HepG2 (cell line): ENCODE results near the gene TACC2. TPM values are rescaled to one million over a fixed set of nuclear protein-coding genes. Genes with fewer than 3 reads are reported as not detected.

ENCODE experiments used
- ATAC-seq: fragments of 200-7000 bp; cut with Tn5 transposase; 3 replicates; pipeline ENCODE4 v1.9.1; 2020; ENCODE audit warnings: mild to moderate bottlenecking, moderate library complexity
- BruUV-seq: library from RNA; stranded (reverse); fragments of 400-500 nt; replicated peaks from 2 replicates; lab custom pipeline; 2021; lab: Mats Ljungman, UMichigan
- CTCF ChIA-PET: fragments of 300-600 bp; formaldehyde crosslinking; extraction: SDS; loops from one replicate; lab custom pipeline; 2021; ENCODE audit warnings: low total read pairs, inconsistent platforms, low intra/inter-chr PET ratio; lab: Yijun Ruan, JAX
- POLR2A ChIA-PET: fragments of 350-600 bp; sonication (Branson Sonifier 250); formaldehyde crosslinking; loops from one replicate; lab custom pipeline; 2020; ENCODE audit warnings: antibody characterized with exemption, inconsistent platforms; lab: Yijun Ruan, JAX
- DNase-seq: peaks from one replicate; pipeline ENCODE4 v3.0.0-alpha.2; 2015; ENCODE audit warnings: low spot score
- FAIRE-seq: peaks from 3 replicates; lab custom pipeline; 2011; peaks lifted over from hg19 to GRCh38; lab: Jason Lieb, UNC
- H2AFZ ChIP-seq: one replicate; pipeline ENCODE4 v1.6.1; 2011; ENCODE audit warnings: low read length, inconsistent platforms
- H3K27ac ChIP-seq: fragments of 300-600 bp; 3 replicates; pipeline ENCODE4 v1.8.0; 2011; ENCODE audit warnings: mixed run types, mild to moderate bottlenecking, mixed read lengths, low read length, inconsistent platforms; ENCODE audit not compliant: insufficient read depth; ENCODE audit errors: extremely low read length
- H3K27me3 ChIP-seq, 2 experiments: fragments of 200-600 bp in 1 of 2; 2 replicates in 1 of 2; 3 replicates in 1 of 2; pipeline versions ENCODE4 v1.6.0 to v1.8.0; 2011; ENCODE audit warnings: low read length in 2 of 2, mild to moderate bottlenecking in 2 of 2, moderate library complexity in 2 of 2, inconsistent platforms in 1 of 2; ENCODE audit not compliant: insufficient read depth in 2 of 2, control insufficient read depth in 1 of 2
- H3K36me3 ChIP-seq, 2 experiments: fragments of 200-600 bp in 1 of 2; replicated peaks in 1 of 2; 2 replicates in 1 of 2; 3 replicates in 1 of 2; pipeline versions ENCODE4 v1.5.1 to v1.8.0; 2011; ENCODE audit warnings: low read length in 2 of 2, inconsistent platforms in 1 of 2; ENCODE audit not compliant: insufficient read depth in 2 of 2, control insufficient read depth in 1 of 2
- H3K4me1 ChIP-seq: 2 replicates; pipeline ENCODE4 v1.5.1; 2012; ENCODE audit warnings: low read length, inconsistent platforms; ENCODE audit not compliant: insufficient read depth
- H3K4me2 ChIP-seq: 2 replicates; pipeline ENCODE4 v1.6.0; 2011; ENCODE audit warnings: low read depth, low read length, inconsistent platforms
- H3K4me3 ChIP-seq, 3 experiments: fragments of 200-600 bp in 1 of 3; sonication (generic), shearing (Covaris generic) in 1 of 3; replicated peaks in 1 of 3; 2 replicates each; pipeline ENCODE4 v1.5.1; 2011 to 2016; ENCODE audit warnings: low read length in 3 of 3, inconsistent platforms in 2 of 3, low read depth in 2 of 3, mild to moderate bottlenecking in 2 of 3, control low read depth in 1 of 3, mixed read lengths in 1 of 3; ENCODE audit not compliant: insufficient read depth in 1 of 3
- H3K79me2 ChIP-seq: one replicate; pipeline ENCODE4 v1.6.1; 2011; ENCODE audit warnings: low read length, inconsistent platforms; ENCODE audit not compliant: insufficient read depth
- H3K9ac ChIP-seq: 2 replicates; pipeline ENCODE4 v1.6.0; 2011; ENCODE audit warnings: mild to moderate bottlenecking, low read depth, low read length, inconsistent platforms; ENCODE audit not compliant: insufficient read depth
- H3K9me3 ChIP-seq: 2 replicates; pipeline ENCODE4 v1.5.1; 2012; ENCODE audit warnings: mild to moderate bottlenecking, low read length
- H4K20me1 ChIP-seq: 2 replicates; pipeline ENCODE4 v1.6.0; 2011; ENCODE audit warnings: inconsistent platforms, mild to moderate bottlenecking, low read length, moderate library complexity; ENCODE audit not compliant: insufficient read depth
- GLI4 ChIP-seq: sonication (generic); formaldehyde crosslinking; IDR thresholded peaks from 2 replicates; pipeline ENCODE4 v1.5.1; 2020; ENCODE audit warnings: missing genetic modification reagents, mild to moderate bottlenecking, moderate library complexity, borderline replicate concordance
- MTA1 ChIP-seq: sonication (generic); formaldehyde crosslinking; IDR thresholded peaks from 2 replicates; pipeline ENCODE4 v1.4.0; 2020; ENCODE audit warnings: missing genetic modification reagents, mild to moderate bottlenecking, borderline replicate concordance
- NCOA2 ChIP-seq: sonication (generic); formaldehyde crosslinking; IDR thresholded peaks from 2 replicates; pipeline ENCODE4 v1.8.0; 2022; ENCODE audit warnings: inconsistent platforms
- YEATS4 ChIP-seq: sonication (generic); formaldehyde crosslinking; IDR thresholded peaks from 2 replicates; pipeline ENCODE4 v1.4.0; 2020; ENCODE audit warnings: missing genetic modification reagents, borderline replicate concordance
- ZBTB33 ChIP-seq: sonication (generic); formaldehyde crosslinking; IDR thresholded peaks from 2 replicates; pipeline ENCODE4 v1.4.0; 2020; ENCODE audit warnings: missing genetic modification reagents
- ZNF296 ChIP-seq: sonication (generic); formaldehyde crosslinking; conservative IDR thresholded peaks from 2 replicates; pipeline ENCODE4 v1.5.0; 2020; ENCODE audit warnings: mild to moderate bottlenecking, missing genetic modification reagents
- ZNF891 ChIP-seq: sonication (generic); formaldehyde crosslinking; IDR thresholded peaks from 2 replicates; pipeline ENCODE4 v1.5.0; 2020; ENCODE audit warnings: mild to moderate bottlenecking, missing genetic modification reagents
- ZSCAN9 ChIP-seq: IDR thresholded peaks from 2 replicates; pipeline ENCODE4 v1.6.1; 2016; ENCODE audit warnings: borderline replicate concordance
- whole genome bisulfite sequencing: methylation state at CpG from one replicate; pipeline ENCODE4 v1.1.6; 2017; ENCODE audit warnings: low lambda C conversion rate; 5-methylcytosine and 5-hydroxymethylcytosine counted together
- in situ Hi-C: cut with HindIII; loops from 2 replicates; pipeline ENCODE4 v1.10.0; 2017; ENCODE audit warnings: low pct_unique_long_range_greater_than_20kb; ENCODE audit not compliant: extremely low pct_ligation_motif_present
- intact Hi-C: fragments of 100-400 bp; cut with micrococcal nuclease; formaldehyde crosslinking; loops from one replicate; pipeline ENCODE4 v1.10.0; 2022; ENCODE audit not compliant: unreplicated experiment
- polyA plus RNA-seq, 8 experiments: library from polyadenylated mRNA; depleted of rRNA in 3 of 8; stranded (reverse) in 7 of 8; unstranded in 1 of 8; fragments of >200 nt; fragmentation: Illumina TruSeq in 4 of 8; extraction: Trizol in 4 of 8; gene quantifications; 2 replicates each; pipeline versions ENCODE4 v1.2.1 to v1.2.3, GENCODE V29; 2011 to 2016; ENCODE audit warnings: low read depth in 4 of 8, missing spikeins in 1 of 8, mixed read lengths in 1 of 8; ENCODE audit not compliant: insufficient read depth in 1 of 8
- total RNA-seq, 5 experiments: library from RNA; depleted of rRNA; stranded (reverse); fragments of >200 nt; fragmentation: Illumina TruSeq; extraction: Trizol; gene quantifications; 2 replicates each; pipeline ENCODE4 v1.2.3, GENCODE V29; 2016; ENCODE audit warnings: low read depth in 1 of 5

Gene TACC2
- total and polyA plus RNA-seq, 2 of the 13 experiments (the other 11 are each of a cell fraction or from before 2014, with no cell fraction given), result 11.8 to 16.0 TPM

GRCh38 chr10:122188706-122189105 is 199.7 kb downstream of the TACC2 start (continued):
- TF ChIP-seq YEATS4 (CRISPR knock-in tag), result no peak

DNA sequence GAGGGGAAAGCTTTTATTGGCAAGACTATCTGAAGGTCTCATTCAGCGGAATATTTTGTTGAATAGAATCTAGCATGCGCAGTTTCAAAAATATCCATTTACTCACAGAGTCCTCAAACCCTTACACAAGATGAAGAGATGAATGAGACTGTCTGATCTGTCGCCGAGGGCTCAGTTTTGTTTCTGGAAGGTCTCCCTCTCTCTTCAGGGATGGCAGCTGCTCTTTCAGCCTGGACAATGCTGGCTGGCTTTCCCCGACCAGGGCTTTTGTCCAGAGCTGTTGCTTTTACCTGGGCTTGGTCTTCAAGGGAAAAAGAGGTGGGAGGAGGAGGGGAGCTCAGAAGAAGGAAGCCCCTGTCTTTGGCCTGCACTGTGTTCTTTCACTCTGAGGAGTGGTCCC is 200.2 kb downstream of the TACC2 start:
- ATAC-seq (no peak), DNase-seq (no peak), FAIRE-seq (no peak)
- ChIA-PET POLR2A (no interaction called here), CTCF (no interaction called here)
- Histone ChIP-seq H3K79me2 (peaks cover 11% of the 10 kb centered on the region), H3K27ac (no peak overlapping the region), H3K9me3 (no peaks in the 10 kb centered on the region), H4K20me1 (no peaks in the 10 kb centered on the region), H3K27me3 (no peaks in the 10 kb centered on the region), H3K9ac (no peak overlapping the region), H3K36me3 (peaks cover 3 to 20% of the 10 kb centered on the region in 2 experiments; a peak in 4 of 5 replicates), H2AFZ (no peak overlapping the region), H3K4me1 (peaks cover under 1% of the 10 kb centered on the region; the same call in 1 of the 2 replicates), H3K4me2 (no peak overlapping the region), H3K4me3 (no peak overlapping the region)
- no TSS peak for BruUV-seq
- TF ChIP-seq ZBTB33 (CRISPR knock-in tag), result no peak
- no peak for TF ChIP-seq ZNF891
- TF ChIP-seq MTA1, result no peak
- TF ChIP-seq NCOA2 (CRISPR knock-in tag), result no peak
- TF ChIP-seq ZNF296, result no peak
- TF ChIP-seq GLI4 (CRISPR knock-in tag), result no peak
- TF ChIP-seq ZSCAN9 (CRISPR knock-in tag), result no peak
- WGBS, result 91% methylated on average over 5 of the region's 5 CpGs
- in situ Hi-C loops (no loop called here), intact Hi-C loops (no loop called here)
